Measurements from ENCODE around the gene CYS1.

The CYS1 gene, protein sequence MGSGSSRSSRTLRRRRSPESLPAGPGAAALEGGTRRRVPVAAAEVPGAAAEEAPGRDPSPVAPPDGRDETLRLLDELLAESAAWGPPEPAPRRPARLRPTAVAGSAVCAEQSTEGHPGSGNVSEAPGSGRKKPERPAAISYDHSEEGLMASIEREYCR

DNA sequence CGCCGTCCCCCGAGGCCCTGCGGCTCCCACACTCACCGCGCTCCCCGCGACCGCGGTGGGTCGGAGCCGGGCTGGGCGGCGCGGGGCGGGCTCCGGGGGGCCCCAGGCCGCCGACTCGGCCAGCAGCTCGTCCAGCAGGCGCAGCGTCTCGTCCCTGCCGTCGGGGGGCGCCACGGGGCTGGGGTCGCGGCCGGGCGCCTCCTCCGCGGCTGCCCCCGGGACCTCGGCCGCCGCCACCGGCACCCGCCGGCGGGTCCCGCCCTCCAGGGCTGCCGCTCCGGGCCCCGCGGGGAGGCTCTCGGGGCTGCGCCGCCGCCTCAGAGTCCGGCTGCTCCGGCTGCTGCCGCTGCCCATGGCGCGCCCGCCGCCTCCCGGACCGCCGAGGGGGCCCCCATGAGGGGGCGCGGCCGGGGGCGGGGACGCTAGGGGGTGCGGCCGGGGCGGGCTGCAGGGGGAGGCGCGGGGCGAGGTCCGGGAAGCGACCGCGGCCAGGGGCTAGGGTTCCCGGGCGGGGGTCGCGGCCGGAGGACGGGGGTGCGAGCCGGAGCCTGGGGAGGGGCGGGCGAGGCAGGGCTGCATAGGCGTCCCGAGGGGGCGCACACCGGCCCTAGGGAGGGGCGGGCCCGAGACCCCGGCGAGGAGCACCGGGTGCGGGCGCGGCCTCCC is at the start of gene CYS1:
Gene CYS1, minus strand, starts transcription at position 542 of the 666 bp plus-strand sequence. Its CDS starts 188 bp downstream, at position 354.
- H3K27me3 ChIP-seq = peaks cover 100% of the 10 kb centered on the region
- H3K4me1 ChIP-seq (ENCODE audit: control insufficient read depth in 1 of 2, insufficient read depth in 1 of 2, low read depth in 1 of 2, low read length in 1 of 2) = peaks cover 10 to 22% of the 10 kb centered on the region in 2 experiments
- no peaks in the 10 kb centered on the region for H3K9me3 ChIP-seq
- no peak within 1 kb of the TSS for H3K27ac ChIP-seq
- TF ChIP-seq, protein P1, sequence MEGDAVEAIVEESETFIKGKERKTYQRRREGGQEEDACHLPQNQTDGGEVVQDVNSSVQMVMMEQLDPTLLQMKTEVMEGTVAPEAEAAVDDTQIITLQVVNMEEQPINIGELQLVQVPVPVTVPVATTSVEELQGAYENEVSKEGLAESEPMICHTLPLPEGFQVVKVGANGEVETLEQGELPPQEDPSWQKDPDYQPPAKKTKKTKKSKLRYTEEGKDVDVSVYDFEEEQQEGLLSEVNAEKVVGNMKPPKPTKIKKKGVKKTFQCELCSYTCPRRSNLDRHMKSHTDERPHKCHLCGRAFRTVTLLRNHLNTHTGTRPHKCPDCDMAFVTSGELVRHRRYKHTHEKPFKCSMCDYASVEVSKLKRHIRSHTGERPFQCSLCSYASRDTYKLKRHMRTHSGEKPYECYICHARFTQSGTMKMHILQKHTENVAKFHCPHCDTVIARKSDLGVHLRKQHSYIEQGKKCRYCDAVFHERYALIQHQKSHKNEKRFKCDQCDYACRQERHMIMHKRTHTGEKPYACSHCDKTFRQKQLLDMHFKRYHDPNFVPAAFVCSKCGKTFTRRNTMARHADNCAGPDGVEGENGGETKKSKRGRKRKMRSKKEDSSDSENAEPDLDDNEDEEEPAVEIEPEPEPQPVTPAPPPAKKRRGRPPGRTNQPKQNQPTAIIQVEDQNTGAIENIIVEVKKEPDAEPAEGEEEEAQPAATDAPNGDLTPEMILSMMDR (IDR thresholded peaks at IDR 0.05) = no peak
- no peaks in the 10 kb centered on the region for H3K36me3 ChIP-seq
- H3K4me3 ChIP-seq (ENCODE audit: low read depth in 1 of 2, low read length in 1 of 2) = peak within 1 kb of the TSS; percentile 26 to 50

DNA sequence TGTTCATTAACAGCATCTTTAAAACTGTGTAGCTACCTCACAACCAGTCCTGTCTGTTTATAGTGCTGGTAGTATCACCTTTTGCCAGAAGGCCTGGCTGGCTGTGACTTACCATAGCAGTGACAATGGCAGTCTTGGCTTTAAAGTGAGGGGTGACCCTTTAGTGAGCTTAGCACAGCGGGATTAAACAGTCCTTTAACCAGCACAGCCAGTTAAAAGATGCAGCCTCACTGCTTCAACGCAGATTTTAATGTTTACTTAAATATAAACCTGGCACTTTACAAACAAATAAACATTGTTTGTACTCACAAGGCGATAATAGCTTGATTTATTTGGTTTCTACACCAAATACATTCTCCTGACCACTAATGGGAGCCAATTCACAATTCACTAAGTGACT is 49.3 kb upstream of the CYS1 start:
- Histone ChIP-seq H3K27ac (no peak overlapping the region), H3K4me1 (ENCODE audit: control insufficient read depth in 1 of 2, insufficient read depth in 1 of 2, low read depth in 1 of 2, low read length in 1 of 2) (peaks cover 8 to 19% of the 10 kb centered on the region in 2 experiments), H3K4me3 (ENCODE audit: low read depth in 1 of 2, low read length in 1 of 2) (no peak overlapping the region), H3K27me3 (no peaks in the 10 kb centered on the region), H3K36me3 (peaks cover 11% of the 10 kb centered on the region), H3K9me3 (no peaks in the 10 kb centered on the region)
- TF ChIP-seq, protein P1 (IDR thresholded peaks at IDR 0.05) = no peak

DNA sequence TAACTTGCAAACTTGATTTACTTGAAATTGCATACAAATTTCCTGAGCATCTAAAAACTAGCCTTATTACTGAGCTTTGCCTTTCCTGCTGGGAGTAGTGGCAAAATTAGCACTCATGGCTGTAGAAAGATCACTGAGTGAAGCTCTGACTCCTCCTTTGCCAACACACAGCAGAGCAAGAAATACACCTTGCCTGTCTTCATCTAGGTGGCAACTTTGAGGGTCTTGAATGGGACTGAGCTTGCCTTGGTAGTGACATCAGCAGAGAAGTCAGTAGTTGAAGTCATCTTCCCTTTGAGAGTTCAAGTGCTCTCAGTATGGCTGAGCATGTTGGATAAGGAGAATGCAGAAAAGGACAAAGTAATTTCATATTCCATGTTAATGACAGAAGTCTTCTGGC is 48.2 kb upstream of the CYS1 start:
- Histone ChIP-seq H3K27ac (no peak overlapping the region), H3K27me3 (no peaks in the 10 kb centered on the region), H3K36me3 (peaks cover 11% of the 10 kb centered on the region), H3K9me3 (no peaks in the 10 kb centered on the region), H3K4me1 (ENCODE audit: control insufficient read depth in 1 of 2, insufficient read depth in 1 of 2, low read depth in 1 of 2, low read length in 1 of 2) (peaks cover 18 to 30% of the 10 kb centered on the region in 2 experiments), H3K4me3 (ENCODE audit: low read depth in 1 of 2, low read length in 1 of 2) (no peak overlapping the region)
- TF ChIP-seq, protein P1 (IDR thresholded peaks at IDR 0.05) = no peak

DNA sequence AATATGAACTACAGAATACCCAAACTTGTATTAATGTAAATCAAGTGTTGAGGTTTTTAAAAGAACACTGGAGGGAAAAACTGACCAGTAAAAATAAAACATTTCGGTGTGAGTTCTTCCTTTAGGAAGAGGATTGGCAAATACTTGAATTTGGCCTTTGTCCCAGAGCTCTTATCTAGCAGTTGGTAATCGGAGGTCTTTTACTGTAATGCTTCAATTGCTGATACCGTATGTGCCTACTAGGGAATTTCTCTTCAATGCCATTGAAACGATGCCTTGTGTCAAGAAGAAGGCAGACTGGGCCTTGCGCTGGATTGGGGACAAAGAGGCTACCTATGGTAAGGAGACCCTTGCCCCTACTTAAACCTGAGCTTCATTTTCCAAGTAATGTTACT is 46.4 kb upstream of the CYS1 start:
- Histone ChIP-seq H3K27ac (no peak overlapping the region), H3K27me3 (no peaks in the 10 kb centered on the region), H3K9me3 (no peaks in the 10 kb centered on the region), H3K36me3 (no peaks in the 10 kb centered on the region), H3K4me3 (ENCODE audit: low read depth in 1 of 2, low read length in 1 of 2) (no peak overlapping the region), H3K4me1 (ENCODE audit: control insufficient read depth in 1 of 2, insufficient read depth in 1 of 2, low read depth in 1 of 2, low read length in 1 of 2) (peaks cover 34 to 48% of the 10 kb centered on the region in 2 experiments)
- TF ChIP-seq, protein P1 (IDR thresholded peaks at IDR 0.05) = no peak

DNA sequence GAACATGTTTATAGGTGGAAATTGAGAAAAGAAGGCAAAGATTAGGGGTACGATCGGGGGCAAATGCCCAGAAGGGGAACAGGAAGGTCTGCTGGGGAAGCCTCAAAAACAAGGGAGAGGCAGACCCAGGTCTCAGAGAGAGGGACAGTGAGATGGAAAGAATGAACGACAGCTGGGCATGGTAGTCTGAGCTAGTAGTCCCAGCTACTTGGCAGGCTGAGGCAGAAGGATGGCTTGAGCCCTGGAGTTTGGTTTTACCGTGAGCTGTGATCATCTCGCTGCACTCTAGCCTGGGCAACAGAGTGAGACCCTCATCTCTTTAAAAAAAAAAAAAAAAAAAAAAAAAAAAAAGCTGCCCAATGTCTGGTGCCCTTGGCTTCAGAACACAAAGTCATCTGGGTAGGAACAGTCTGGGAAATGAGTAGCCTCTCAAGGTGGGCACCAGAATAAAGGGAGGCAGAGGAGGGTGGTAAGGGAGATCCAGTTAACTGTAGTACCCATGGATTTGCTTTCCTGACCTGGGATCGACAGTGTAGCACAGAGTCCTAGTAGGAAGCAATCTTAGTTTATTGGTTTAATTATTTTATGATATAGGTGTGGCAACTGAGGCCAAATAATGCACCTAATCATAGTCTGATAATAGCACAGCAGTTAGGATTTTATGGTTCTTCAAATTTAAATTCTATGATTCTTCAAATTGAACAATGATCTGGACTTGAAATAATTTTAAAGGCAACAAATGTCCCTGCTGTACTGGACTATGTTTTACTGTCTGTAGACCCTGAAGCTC is 45.8 kb upstream of the CYS1 start:
- peaks cover 40 to 54% of the 10 kb centered on the region in 2 experiments for H3K4me1 ChIP-seq (ENCODE audit: control insufficient read depth in 1 of 2, insufficient read depth in 1 of 2, low read depth in 1 of 2, low read length in 1 of 2)
- TF ChIP-seq, protein P1 (IDR thresholded peaks at IDR 0.05) = no peak
- no peak overlapping the region for H3K27ac ChIP-seq
- no peaks in the 10 kb centered on the region for H3K36me3 ChIP-seq
- H3K4me3 ChIP-seq (ENCODE audit: low read depth in 1 of 2, low read length in 1 of 2) = no peak overlapping the region
- H3K9me3 ChIP-seq = no peaks in the 10 kb centered on the region
- H3K27me3 ChIP-seq = no peaks in the 10 kb centered on the region
